IPS-NIHi7 (cell line): ENCODE measurements around the gene EVC.
"Not testable (repeated sequence)": the region's sequence is repeated elsewhere in the genome, so short reads cannot be mapped to it uniquely, and the experiment has no call there.

ENCODE experiments used
- DNase-seq: peaks from one replicate; pipeline ENCODE4 v3.0.0; 2012; ENCODE audit warnings: mixed read lengths; ENCODE audit errors: extremely low spot score

EVC gene

DNA sequence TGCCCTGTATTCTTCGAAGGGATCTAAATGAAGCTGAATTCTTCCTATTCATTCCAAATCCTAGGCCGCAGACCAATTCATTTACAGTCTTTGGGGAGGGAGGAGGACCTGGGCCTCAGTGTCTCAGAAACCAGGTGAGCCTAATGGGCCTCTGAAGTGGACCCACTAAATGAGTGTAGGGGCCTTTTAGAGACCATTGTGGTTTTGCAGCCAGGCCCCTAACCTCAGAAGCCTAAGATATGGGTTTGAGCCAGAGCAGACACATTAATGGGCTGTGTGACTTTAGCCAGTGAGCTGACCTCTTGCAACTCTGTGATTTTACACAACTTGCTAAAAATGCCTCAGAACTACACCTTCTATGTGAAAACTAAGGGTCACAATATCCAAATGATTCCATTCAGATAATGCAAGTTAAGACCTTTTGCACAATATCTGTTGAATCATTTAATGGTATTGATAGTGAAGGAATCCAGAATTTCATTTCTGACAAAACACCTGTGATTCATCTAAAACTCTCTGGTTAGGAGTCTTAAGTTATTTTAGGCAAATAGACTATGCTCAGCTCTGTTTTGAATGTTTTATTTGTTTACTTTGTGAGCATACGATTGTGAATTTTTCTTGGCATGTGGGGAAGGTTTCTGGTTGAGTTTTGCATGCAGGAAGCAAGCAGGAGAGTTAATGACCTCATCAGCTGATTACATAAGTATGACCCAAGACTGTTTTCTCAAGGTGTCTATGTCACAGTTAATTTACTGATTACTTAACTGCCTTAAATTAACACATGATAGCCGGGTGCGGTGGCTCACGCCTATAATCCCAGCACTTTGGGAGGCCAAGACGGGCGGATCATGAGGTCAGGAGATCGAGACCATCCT, 75.0 kb downstream of the EVC start:
- no peak for DNase-seq

DNA sequence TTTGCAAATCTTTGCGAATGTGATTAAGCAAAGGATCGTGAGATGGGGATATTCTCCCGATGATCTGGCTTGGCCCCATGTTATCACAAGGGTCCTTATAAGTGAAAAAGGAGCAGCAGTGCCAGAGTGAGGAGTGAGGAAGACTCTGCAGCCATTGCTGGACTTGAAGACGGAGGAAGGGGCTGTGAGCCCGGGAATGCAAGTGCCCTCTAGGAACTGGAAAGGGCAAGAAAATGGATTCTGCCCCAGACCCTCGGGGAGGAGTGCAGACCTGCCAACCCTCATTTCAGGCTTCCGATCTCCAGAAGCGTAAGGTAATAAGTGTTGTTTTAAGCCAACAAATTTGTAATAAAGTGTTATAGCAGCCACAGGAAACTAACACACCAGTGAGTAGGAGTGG, 76.3 kb downstream of the EVC start:
- no peak for DNase-seq

DNA sequence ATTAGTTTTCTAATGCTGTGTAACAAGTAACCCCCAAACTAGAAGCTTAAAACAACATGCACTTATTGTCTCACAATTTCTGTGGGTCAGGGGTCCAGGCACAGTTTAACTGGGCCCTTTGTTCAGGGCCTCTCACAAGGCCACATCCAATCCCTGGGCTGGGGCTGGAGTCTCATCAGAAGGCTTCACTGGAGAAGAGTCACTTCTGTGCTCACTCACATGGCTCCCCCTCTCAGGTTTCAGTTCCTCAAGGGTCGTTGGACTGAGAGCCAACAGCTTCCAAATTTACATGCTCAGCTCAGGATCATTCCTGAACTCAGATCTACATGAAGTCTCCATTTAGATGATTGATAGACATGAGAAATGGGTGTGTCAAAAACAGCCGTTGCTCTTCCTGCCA, 77.1 kb downstream of the EVC start:
- no peak for DNase-seq

DNA sequence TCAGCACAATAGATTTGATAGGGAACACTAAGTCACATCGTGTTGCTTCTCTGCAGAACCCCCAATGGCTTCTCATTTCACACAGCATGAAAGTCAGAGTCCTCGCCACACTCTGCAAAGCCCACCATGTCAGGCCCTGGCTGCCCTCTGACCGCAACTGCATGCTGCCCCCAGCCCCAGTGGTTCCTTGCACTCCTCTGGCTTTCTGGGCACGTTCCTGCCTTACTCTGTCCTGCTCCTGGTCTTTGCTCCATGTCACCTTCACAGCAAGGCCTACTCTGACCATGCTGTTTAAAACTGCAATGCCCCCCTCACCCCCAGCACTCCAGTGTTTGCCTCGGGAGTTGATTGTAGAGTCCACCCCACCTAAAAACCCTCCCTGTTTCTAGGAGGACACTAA, 78.1 kb downstream of the EVC start:
- no peak for DNase-seq

DNA sequence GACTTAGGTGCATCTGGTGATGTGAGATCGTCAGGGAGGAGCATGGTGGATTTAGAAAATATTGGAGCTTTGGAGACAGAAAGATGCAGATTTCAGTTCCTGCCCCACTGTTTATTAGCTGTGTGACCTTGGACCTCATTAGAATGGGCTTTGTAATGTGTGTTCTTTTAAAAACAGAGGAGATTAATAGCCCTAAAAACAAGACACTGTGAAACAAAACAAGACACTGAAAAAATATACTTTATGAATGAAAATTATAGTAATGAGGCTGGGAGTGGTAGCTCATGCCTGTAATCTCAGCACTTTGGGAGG, 79.5 kb downstream of the EVC start:
- no peak for DNase-seq

DNA sequence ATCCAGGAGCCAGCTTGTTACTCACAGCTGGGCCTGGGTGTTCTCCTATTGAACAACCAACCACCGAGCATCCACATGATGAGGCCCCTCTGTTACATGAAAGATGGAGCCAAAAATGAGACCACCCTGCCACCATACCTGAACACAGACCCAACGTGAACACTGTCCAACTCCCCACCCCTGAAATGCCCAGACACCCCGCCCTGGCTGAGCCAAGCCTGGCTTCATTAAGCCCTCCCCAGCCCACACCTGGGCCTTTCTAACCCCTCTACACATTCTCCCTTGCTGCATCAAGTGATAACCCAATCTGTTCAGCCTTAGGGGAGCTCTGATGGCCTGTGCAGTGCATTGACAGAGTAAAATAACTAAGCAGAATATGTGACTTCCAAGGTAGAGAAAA, 80.7 kb downstream of the EVC start:
- DNase-seq = no peak

DNA sequence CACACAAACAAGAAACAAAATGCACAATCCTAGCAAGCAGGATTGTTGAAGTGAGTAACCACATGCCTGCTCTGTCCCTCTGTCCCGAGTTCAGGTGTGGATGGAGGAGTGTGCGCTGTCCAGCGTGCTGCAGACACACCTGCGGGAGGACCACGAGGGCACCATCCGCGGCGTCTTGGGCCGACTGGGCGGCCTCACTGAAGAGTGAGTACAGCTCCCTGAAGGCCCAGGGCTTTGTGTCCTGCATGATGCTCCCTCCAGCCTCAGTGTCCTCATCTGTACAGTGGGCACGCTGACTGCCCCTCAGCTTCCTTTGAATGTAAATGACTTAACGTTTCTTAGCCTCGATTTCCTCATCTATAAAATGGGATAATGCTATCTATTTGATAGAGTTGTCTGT, 82.5 kb downstream of the EVC start:
- DNase-seq = no peak

DNA sequence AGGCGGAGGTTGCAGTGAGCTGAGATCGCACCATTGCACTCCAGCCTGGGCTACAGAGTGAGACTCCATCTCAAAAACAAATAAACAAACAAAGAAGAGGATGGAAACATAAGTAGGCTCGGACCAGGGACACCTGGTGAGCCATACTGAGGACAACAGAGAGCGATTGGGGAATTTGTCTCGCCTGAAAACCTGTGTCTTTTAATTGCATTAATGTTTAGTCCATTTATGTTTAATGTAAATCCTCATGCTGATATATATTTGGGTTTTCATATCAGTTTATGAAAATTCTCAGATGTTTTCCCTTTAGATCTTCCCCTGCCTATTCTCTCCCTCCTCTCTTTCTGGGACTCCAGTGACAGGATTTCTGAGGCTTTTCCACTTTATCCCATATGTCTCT, 84.6 kb downstream of the EVC start:
- DNase-seq = no peak

DNA sequence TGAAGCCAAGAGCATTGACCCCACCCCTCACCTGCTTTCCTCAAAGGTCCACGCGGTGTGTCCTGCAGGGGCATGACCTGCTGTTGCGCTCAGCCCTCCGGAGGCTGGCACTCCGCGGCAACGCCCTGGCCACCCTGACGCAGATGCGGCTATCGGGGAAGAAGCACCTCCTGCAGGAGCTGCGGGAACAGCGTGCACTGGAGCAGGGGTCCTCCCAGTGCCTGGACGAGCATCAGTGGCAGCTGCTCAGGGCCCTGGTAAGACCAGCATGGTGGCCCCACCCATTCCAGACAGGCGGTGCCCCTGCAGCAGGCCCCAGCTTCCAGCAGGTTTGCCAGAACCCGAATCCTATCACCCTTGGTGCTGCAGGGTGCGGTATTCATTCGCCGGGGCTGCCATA, 86.0 kb downstream of the EVC start:
- no peak for DNase-seq

DNA sequence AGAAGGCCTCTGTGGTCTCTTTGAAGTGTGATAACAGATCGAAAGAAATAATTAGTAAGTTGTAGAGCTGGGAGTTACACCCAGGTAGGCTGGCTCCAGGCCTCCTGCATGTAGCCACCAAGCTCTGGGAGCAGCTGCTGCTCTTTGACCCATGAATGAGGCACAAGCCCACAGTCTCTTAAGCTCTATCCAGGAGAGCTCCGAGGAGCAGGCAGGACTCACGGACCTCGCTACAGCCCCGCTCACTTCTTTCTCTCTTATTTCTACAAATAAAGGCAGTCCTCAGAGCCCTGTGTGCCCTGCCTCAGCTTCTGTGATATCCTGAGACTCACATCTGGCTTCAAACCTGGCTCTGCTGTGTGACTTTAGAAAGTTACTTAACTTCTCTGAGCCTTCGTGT, 86.9 kb downstream of the EVC start:
- no peak for DNase-seq

DNA sequence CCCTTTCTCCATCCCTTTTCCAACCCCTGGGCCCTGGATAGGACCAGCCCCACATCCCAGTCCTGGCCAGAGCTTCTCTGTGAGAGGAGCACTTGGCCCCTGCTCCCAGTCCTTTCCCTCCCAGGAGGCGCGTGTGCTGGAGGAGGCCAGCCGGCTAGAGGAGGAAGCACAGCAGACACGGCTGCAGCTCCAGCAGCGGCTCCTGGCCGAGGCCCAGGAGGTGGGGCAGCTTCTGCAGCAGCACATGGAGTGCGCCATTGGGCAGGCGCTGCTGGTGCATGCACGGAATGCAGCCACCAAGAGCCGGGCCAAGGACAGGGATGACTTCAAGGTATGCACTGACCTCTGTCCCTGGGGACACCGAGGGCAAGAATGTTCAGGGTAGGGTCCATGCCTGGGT, 87.5 kb downstream of the EVC start:
- DNase-seq = no peak

DNA sequence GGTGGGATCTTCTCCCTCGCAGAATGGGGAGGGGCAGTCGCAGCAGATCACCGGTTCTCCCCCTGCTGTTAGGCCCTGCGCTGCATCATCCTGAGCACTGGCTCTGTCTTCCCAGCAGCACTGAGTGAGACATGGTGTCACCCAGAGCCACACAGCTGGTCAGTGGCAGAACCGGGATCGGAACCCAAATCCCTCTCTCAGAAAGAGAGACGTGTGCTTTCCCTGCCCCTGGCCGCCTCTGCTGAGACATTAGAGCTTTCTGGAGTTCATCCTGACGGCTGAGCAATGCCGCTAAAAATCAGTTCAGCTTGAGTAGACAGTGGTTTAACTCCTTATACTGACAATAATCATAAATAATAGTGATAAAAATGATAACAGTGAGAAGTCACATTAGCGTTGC, 87.9 kb downstream of the EVC start:
- DNase-seq = no peak

DNA sequence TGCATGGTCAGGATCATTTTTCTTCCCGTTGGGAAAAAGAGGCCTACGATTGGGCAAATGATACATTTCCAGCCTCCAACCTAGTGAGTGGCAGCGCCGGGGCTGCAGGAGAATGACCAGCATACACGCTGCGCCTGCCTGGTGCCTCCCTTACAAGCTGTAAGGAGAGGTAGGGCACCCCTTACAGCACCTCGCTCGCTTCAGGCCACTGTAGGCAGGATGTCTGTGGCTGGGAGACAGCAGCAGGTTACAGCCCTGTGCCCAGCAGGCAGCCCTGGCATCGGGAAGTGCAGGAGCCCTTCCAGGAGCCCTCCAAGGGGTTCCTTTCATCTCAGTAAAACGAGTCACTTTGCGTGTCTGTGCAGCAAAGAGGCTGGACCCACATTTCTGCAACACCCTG, 88.4 kb downstream of the EVC start:
- DNase-seq = no peak

DNA sequence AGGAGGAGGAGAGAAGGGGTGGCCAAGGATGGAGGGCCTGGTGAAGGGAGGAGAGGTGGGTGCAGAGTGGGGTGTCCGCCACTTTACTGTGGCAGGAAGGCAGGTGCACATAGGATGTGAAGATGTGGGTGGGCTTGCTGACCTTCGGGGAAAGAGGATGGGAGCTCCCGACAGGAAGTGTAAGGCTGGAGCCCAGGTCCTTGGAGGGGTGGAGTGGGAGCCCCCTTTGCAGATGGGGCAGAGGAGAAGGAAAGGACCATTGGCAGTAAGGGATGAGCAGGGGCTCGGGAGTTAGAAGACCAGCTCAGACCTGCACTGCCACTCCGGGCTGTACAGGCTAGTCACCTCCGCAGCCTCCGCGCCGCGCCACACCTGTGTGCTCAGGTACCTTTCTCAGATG, 89.5 kb downstream of the EVC start:
- DNase-seq = no peak

DNA sequence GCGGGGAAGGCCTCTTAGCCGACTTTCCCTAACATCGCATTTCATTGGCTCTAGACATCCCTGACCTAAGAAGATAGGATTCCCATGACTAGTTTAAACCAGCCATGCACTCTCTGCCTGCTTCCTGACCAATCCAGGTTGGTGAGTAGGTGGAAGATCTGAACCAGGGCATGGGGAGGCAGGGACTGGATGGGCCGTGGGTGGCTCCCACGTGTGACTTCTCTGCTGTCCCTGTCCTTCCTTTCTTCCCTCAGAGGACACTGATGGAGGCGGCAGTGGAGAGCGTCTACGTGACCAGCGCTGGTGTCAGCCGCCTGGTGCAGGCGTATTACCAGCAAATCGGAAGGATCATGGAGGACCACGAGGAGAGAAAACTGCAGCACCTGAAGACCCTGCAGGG, 90.7 kb downstream of the EVC start:
- DNase-seq = no peak

DNA sequence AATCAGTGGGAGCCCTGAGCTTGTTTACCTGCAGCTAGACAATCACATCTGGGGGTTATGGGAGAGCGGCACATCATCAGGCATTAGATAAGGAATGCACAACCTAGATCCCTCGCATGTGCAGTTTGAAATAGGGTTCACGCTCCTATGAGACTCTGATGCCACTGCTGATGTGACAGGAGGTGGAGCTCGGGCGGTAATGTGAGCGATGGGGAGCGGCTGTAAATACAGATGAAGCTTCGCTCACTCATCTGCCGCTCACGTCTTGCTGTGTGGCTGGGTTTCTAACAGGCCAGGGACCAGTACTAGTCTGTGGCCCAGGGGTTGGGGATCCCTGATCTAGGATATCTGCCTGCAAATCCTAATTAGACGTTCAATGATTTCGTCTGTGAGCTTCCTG, 91.6 kb downstream of the EVC start:
- no peak for DNase-seq

DNA sequence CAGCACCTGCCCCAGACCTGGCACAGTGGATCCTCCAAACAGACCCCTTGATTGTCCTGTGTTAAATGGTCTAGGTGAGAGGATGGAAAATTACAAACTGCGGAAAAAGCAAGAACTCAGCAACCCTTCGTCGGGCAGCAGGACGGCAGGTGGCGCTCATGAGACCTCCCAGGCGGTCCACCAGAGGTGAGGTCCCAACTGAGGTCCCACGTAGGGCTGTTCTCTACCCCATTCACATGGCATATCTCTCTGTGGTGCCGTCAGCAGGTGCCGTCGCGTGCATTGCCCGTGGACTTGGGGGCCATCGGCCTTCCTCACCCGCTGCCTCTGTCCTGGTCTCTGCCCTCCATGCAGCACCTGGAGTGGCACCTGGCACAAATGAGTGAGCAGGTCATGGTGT, 93.7 kb downstream of the EVC start:
- peak; percentile 49 for DNase-seq

DNA sequence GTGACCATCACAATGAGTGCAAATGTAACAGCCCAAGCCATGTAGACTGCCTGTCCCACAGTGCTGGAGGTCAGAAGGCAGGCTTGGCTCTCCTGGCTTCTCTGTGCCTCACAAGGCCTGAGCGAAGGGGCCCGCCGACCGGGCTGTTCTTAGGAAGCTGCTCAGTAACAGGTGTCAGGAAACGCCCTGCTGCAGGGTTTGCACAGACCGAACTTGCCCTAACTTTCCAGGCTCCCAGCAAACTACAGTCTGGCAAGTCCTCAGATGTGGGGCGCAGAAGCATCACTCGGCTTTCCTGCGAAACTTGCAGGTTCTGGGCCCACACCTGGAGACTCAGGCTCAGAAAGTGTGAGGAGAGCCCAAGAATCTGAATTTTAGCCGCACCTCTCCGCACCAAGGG, 94.3 kb downstream of the EVC start:
- DNase-seq = no peak

DNA sequence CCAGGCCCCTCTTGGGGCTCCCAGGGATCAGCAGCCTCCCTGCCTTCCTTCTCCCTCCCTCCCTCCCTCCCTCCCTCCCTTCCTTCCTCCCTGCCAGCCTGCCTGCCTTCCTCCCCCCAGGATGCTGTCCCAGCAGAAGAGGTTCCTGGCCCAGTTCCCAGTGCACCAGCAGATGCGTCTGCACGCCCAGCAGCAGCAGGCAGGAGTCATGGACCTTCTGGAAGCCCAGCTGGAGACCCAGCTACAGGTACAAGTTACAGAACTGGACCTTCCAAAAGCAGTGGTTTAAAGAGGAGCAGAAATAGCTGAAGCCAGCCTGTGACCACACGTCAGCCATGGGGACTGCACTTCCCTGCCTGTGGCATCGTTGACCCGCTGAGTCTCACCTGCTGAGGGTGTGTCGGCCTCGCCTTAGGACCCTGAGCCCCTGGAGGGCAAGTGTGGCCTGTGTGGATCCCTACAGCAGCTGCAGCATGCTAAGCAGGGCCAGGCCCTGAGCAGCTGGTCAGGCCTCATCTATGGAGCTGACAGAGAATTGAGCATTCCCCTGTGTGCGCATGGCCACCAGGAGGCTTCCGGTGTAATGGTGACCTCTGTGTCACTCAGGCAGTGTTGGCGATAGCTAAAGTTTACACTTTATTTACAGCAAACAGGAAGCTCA, 97.2 kb downstream of the EVC start:
- DNase-seq = no peak

DNA sequence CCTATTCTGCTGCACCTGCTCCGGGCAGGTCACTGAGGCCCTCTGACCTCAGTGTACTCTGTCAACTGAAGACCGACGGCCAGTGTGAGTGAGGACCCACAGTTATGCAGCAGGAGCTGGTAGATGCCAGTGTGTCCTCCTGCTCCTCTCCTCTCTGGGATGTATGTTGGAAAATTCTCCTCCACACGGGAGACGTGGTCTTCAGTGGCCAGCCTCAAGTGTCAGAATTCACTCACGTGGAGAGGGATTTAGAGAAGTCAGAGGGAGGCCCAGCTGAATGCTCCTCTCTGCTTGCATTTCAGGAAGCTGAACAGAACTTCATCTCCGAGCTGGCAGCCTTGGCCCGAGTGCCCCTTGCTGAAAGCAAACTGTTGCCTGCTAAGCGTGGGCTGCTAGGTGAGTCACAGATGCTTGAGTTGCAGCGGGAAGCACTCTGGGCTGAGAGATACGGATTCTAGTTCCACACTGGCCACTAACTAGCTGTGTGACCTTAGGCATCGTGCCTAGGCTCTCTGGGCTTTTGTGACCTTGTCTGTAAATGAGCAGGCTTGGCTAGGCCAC, 98.3 kb downstream of the EVC start:
- no peak for DNase-seq

DNA sequence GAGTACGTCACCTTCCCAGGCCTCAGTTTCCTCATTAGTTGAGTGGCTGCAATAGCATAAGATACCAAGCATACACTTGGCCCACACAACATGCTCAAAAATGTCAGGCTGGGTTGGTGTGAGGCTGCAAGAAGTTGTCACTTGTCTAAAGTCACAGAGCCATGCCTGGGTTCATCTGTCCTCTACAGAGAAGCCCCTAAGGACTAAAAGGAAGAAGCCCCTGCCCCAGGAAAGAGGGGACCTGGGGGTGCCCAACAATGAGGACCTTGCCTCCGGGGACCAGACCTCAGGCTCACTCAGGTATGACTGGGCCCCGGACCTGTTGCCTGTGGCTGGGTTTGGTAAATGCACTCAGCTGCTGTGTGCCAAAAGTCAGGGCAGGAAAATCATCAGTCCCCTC, 99.2 kb downstream of the EVC start:
- DNase-seq = no peak

DNA sequence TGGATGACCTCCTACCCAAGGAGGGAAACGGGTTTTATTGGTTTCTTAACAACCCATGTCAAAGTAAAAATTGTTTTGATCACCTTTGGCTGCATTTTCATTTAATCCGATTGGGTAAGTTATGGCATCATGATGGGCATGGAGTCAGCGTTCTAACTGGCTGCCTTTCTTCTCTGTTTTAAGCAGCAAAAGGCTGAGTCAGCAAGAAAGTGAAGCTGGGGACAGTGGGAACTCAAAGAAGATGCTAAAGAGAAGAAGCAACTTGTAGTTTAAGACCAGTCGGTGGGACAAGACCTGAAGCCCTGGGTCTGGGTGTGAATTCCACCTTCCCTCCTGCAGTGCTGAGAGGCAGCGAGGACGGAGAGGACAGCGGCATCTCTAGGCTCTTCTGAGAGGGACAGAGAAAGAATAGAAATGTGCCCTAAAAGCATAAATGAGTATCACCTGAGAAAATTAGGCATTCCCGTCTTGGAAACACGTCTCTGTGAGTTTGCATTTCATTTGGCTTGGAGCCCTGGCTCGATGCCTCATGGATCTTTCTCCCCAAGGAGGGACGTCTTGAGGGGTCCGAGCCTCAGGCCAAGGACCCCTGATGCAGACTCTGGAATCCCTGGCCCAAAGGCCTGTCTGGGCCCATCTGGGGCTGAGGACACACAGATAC, 99.9 kb downstream of the EVC start:
- DNase-seq = no peak

DNA sequence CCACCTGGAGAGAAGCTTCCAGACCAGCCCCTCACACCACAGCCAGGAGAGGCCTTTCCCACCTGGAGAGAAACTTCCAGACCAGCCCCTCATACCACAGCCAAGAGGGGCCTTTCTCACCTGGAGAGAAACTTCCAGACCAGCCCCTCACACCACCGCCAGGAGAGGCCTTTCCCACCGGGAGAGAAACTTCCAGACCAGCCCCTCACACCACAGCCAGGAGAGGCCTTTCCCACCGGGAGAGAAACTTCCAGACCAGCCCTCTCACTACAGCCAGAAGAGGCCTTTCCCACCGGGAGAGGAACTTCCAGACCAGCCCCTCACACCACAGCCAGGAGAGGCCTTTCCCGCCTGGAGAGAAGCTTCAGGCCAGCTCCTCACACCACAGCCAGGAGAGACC, 101.1 kb downstream of the EVC start:
- not testable (repeated sequence) for DNase-seq
